GM19099 (cell line): Measurements from ENCODE around the gene SPATA22.

Experiments used
- POLR2A ChIP-seq: IDR thresholded peaks from 3 replicates; pipeline ENCODE4 v1.6.1; 2011; ENCODE audit warnings: low read depth; ENCODE audit not compliant: insufficient read length; ENCODE audit errors: extremely low read depth

Gene SPATA22

GRCh38 chr17:3475812-3476610 is 4.4 kb upstream of the SPATA22 start, which contains the start of gene ASPA:
ASPA (plus strand) TSS chr17:3475997; CDS start chr17:3476160, 163 bp downstream.
- no peak for TF ChIP-seq POLR2A

GRCh38 chr17:3475251-3475685 is 3.6 kb upstream of the SPATA22 start:
- TF ChIP-seq POLR2A, result no peak

GRCh38 chr17:3474212-3474611 is 2.6 kb upstream of the SPATA22 start:
- no peak for TF ChIP-seq POLR2A

GRCh38 chr17:3472137-3472536 is 518 bp upstream of the SPATA22 start:
- TF ChIP-seq POLR2A, result no peak

GRCh38 chr17:3469529-3469928 is 2.1 kb downstream of the SPATA22 start:
- TF ChIP-seq POLR2A, result no peak

- no peak for TF ChIP-seq POLR2A
Measured at GRCh38 chr17:3448059-3448665, 23.5 kb downstream of the SPATA22 start.

- TF ChIP-seq POLR2A, result no peak
Measured at GRCh38 chr17:3447625-3448024, 24.0 kb downstream of the SPATA22 start.

- TF ChIP-seq POLR2A, result no peak
Measured at GRCh38 chr17:3440451-3440850, 31.2 kb downstream of the SPATA22 start.

GRCh38 chr17:3438368-3438767 is 33.3 kb downstream of the SPATA22 start:
- no peak for TF ChIP-seq POLR2A

GRCh38 chr17:3433741-3434140 is 37.9 kb downstream of the SPATA22 start, which contains the start of gene OR1E2:
OR1E2 (minus strand) TSS chr17:3433841; CDS start chr17:3433841, 0 bp downstream.
- no peak for TF ChIP-seq POLR2A

GRCh38 chr17:3418222-3418621 is 53.4 kb downstream of the SPATA22 start:
- no peak for TF ChIP-seq POLR2A

GRCh38 chr17:3415610-3416009 is 56.0 kb downstream of the SPATA22 start:
- TF ChIP-seq POLR2A, result no peak

- no peak for TF ChIP-seq POLR2A
Measured at GRCh38 chr17:3411070-3411469, 60.5 kb downstream of the SPATA22 start, which contains the start of gene OR3A3. OR3A3 (plus strand) TSS chr17:3411370.

- no peak for TF ChIP-seq POLR2A
Measured at GRCh38 chr17:3401786-3402185, 69.8 kb downstream of the SPATA22 start.

- no peak for TF ChIP-seq POLR2A
Measured at GRCh38 chr17:3400055-3400454, 71.6 kb downstream of the SPATA22 start.

GRCh38 chr17:3398310-3398709 is 73.3 kb downstream of the SPATA22 start, which contains the start of gene OR1E1:
OR1E1 (minus strand) TSS chr17:3398410; CDS start chr17:3398410, 0 bp downstream.
- TF ChIP-seq POLR2A, result no peak
